K562 (cell line): ENCODE data around the gene ITGBL1. TPM values are rescaled to one million over a fixed set of nuclear protein-coding genes. Genes with fewer than 3 reads are reported as not detected.

ENCODE experiments used
- ATAC-seq: fragments of 200-7000 bp; cut with Tn5 transposase; 3 replicates; pipeline ENCODE4 v1.9.1; 2020; ENCODE audit warnings: moderate library complexity
- BruUV-seq: library from RNA; stranded (reverse); fragments of 400-500 nt; replicated peaks from 2 replicates; lab custom pipeline; 2021; lab: Mats Ljungman, UMichigan
- CTCF ChIA-PET: fragments of 300-600 bp; formaldehyde crosslinking; extraction: SDS; loops from one replicate; lab custom pipeline; 2021; ENCODE audit warnings: low intra/inter-chr PET ratio; lab: Yijun Ruan, JAX
- POLR2A ChIA-PET: fragments of 300-600, 350-650 bp; sonication (Branson Sonifier 250); formaldehyde crosslinking; extraction: SDS; loops from one replicate; lab custom pipeline; 2021; ENCODE audit warnings: antibody characterized with exemption, inconsistent platforms; lab: Yijun Ruan, JAX
- DNase-seq, 4 experiments: peaks; one replicate each; pipeline versions ENCODE4 v3.0.0 to v3.0.0-alpha.2; 2011 to 2018; ENCODE audit warnings: low spot score in 3 of 4, mixed read lengths in 3 of 4; ENCODE audit errors: extremely low read depth in 1 of 4
- FAIRE-seq: peaks from 2 replicates; lab custom pipeline; 2011; peaks lifted over from hg19 to GRCh38; lab: Jason Lieb, UNC
- H2AFZ ChIP-seq: 2 replicates; pipeline ENCODE4 v1.6.0; 2011; ENCODE audit warnings: low read depth, low read length, control low read depth, inconsistent platforms
- H3K27ac ChIP-seq: fragments of 200-600 bp; 3 replicates; pipeline ENCODE4 v1.8.0; 2011; ENCODE audit warnings: low read depth, mild to moderate bottlenecking, control low read depth, inconsistent platforms, low read length, moderate library complexity, mixed read lengths; ENCODE audit errors: extremely low read depth
- H3K27me3 ChIP-seq, 2 experiments: fragments of 300-600 bp in 1 of 2; 2 replicates in 1 of 2; 3 replicates in 1 of 2; pipeline versions ENCODE4 v1.6.0 to v1.8.0; 2011; ENCODE audit warnings: inconsistent platforms in 2 of 2, low read length in 2 of 2, mild to moderate bottlenecking in 1 of 2, mixed read lengths in 1 of 2, moderate library complexity in 1 of 2; ENCODE audit not compliant: control insufficient read depth in 2 of 2, insufficient read depth in 2 of 2
- H3K36me3 ChIP-seq: fragments of 300-600 bp; 3 replicates; pipeline ENCODE4 v1.8.0; 2011; ENCODE audit warnings: mild to moderate bottlenecking, low read length, inconsistent platforms; ENCODE audit not compliant: control insufficient read depth, insufficient read depth
- H3K4me1 ChIP-seq, 2 experiments: fragments of 200-600 bp in 1 of 2; replicated peaks in 1 of 2; 2 replicates in 1 of 2; 3 replicates in 1 of 2; pipeline versions ENCODE4 v1.5.1 to v1.8.0; 2011; ENCODE audit warnings: inconsistent platforms in 2 of 2, low read length in 2 of 2, mild to moderate bottlenecking in 1 of 2, mixed read lengths in 1 of 2, moderate library complexity in 1 of 2; ENCODE audit not compliant: control insufficient read depth in 2 of 2, insufficient read depth in 2 of 2
- H3K4me2 ChIP-seq: 2 replicates; pipeline ENCODE4 v1.6.1; 2011; ENCODE audit warnings: low read length, control low read depth, inconsistent platforms, mixed read lengths; ENCODE audit not compliant: insufficient read depth
- H3K4me3 ChIP-seq: fragments of 200-600 bp; sonication (generic), shearing (Covaris generic); 2 replicates; pipeline ENCODE4 v1.5.1; 2016; ENCODE audit warnings: control low read depth, inconsistent platforms
- H3K79me2 ChIP-seq: fragments of 200-600 bp; 3 replicates; pipeline ENCODE4 v1.8.0; 2011; ENCODE audit warnings: low read length, inconsistent platforms; ENCODE audit not compliant: control insufficient read depth, insufficient read depth
- H3K9ac ChIP-seq, 2 experiments: 2 replicates each; pipeline versions ENCODE4 v1.6.0 to v1.6.1; 2011; ENCODE audit warnings: low read depth in 2 of 2, low read length in 2 of 2, control low read depth in 1 of 2, inconsistent platforms in 1 of 2, mild to moderate bottlenecking in 1 of 2, mixed read lengths in 1 of 2; ENCODE audit not compliant: insufficient read depth in 1 of 2
- H3K9me1 ChIP-seq: one replicate; pipeline ENCODE4 v1.6.0; 2011; ENCODE audit warnings: inconsistent platforms, mild to moderate bottlenecking, low read length, moderate library complexity; ENCODE audit not compliant: control insufficient read depth, insufficient read depth
- H3K9me3 ChIP-seq: replicated peaks from 2 replicates; pipeline ENCODE4 v1.5.1; 2011; ENCODE audit warnings: low read depth, low read length, inconsistent platforms; ENCODE audit not compliant: control insufficient read depth, insufficient read depth
- H4K20me1 ChIP-seq: replicated peaks from 2 replicates; pipeline ENCODE4 v1.6.1; 2011; ENCODE audit warnings: low read length, inconsistent platforms, mixed read lengths; ENCODE audit not compliant: control insufficient read depth, insufficient read depth
- CBX1 ChIP-seq: sonication (generic); IDR thresholded peaks from 2 replicates; pipeline ENCODE4 v1.6.1; 2016; ENCODE audit warnings: antibody characterized with exemption, low read depth, mild to moderate bottlenecking
- HES1 ChIP-seq: fragments of 450-650 bp; IDR thresholded peaks from 2 replicates; pipeline ENCODE4 v1.6.1; 2016; ENCODE audit warnings: low read depth, mild to moderate bottlenecking, moderate library complexity
- KLF1 ChIP-seq: fragments of 450-650 bp; IDR thresholded peaks from 2 replicates; pipeline ENCODE4 v1.6.1; 2016; ENCODE audit warnings: missing genetic modification characterization, missing compliant biosample characterization
- NFIC ChIP-seq: fragments of 450-650 bp; IDR thresholded peaks from 2 replicates; pipeline ENCODE4 v1.6.1; 2017; ENCODE audit warnings: mild to moderate bottlenecking, inconsistent platforms
- RAD21 ChIP-seq, 2 experiments: fragments of 250-450 bp in 1 of 2; fragments of 450-650 bp in 1 of 2; sonication (Bioruptor Pico) in 1 of 2; formaldehyde crosslinking in 1 of 2; IDR thresholded peaks in 1 of 2; conservative IDR thresholded peaks in 1 of 2; 2 replicates each; pipeline versions ENCODE4 v1.4.0 to v1.8.0; 2020 to 2022; ENCODE audit warnings: mild to moderate bottlenecking in 2 of 2, moderate library complexity in 1 of 2
- RBBP5 ChIP-seq: fragments of 200-600 bp; sonication (generic); IDR thresholded peaks from 2 replicates; pipeline ENCODE4 v1.6.1; 2012; ENCODE audit warnings: borderline replicate concordance, mild to moderate bottlenecking, low read length, control low read depth, inconsistent platforms; ENCODE audit not compliant: insufficient read depth, poor library complexity, severe bottlenecking
- SLC30A9 ChIP-seq: fragments of 250-450 bp; sonication (Bioruptor Pico); IDR thresholded peaks from 2 replicates; pipeline ENCODE4 v1.8.0; 2022; ENCODE audit warnings: mild to moderate bottlenecking, moderate library complexity
- SP2 ChIP-seq: IDR thresholded peaks from 2 replicates; pipeline ENCODE4 v1.6.1; 2011; ENCODE audit warnings: mild to moderate bottlenecking, low read depth, low read length, moderate library complexity; ENCODE audit not compliant: poor library complexity, severe bottlenecking; ENCODE audit errors: extremely low read depth
- U2AF2 ChIP-seq: fragments of 200-400 bp; formaldehyde crosslinking; optimal IDR thresholded peaks from 2 replicates; pipeline ENCODE3; 2017; ENCODE audit warnings: low read depth, mild to moderate bottlenecking, low read length
- ZBTB1 ChIP-seq: sonication (generic); formaldehyde crosslinking; IDR thresholded peaks from 2 replicates; pipeline ENCODE4 v1.8.1; 2023; ENCODE audit warnings: missing genetic modification reagents, low read depth, mild to moderate bottlenecking, borderline replicate concordance
- ZNF318 ChIP-seq, 2 experiments: fragments of 450-650 bp; IDR thresholded peaks; 2 replicates each; pipeline ENCODE4 v1.6.1; 2016; ENCODE audit warnings: mild to moderate bottlenecking in 2 of 2, borderline replicate concordance in 1 of 2, low read depth in 1 of 2, moderate library complexity in 1 of 2
- WGBS: fragments of 100-300 bp; shearing (Covaris generic); methylation state at CpG from one replicate; pipeline ENCODE4 v1.1.6; 2016; ENCODE audit warnings: low coverage, mixed read lengths; ENCODE audit not compliant: insufficient coverage; ENCODE audit errors: missing lambda C conversion rate; 5-methylcytosine and 5-hydroxymethylcytosine counted together
- in situ Hi-C: fragments of 300-500 bp; cut with MboI; formaldehyde crosslinking; loops from 4 replicates; pipeline ENCODE4 v1.15.0; 2018; ENCODE audit warnings: inconsistent platforms, mixed read lengths
- intact Hi-C: fragments of 100-400 bp; cut with micrococcal nuclease; formaldehyde crosslinking; loops from 2 replicates; pipeline ENCODE4 v1.14.2; 2022
- polyA plus RNA-seq, 8 experiments: library from polyadenylated mRNA; depleted of rRNA in 4 of 8; stranded (reverse) in 5 of 8; unstranded in 3 of 8; fragments of >200 nt; fragmentation: Nextera tagmentation in 2 of 8; fragmentation: Illumina TruSeq in 1 of 8; extraction: Ambion mirVana in 2 of 8; extraction: Trizol in 1 of 8; gene quantifications; 2 replicates each; pipeline versions ENCODE4 v1.2.1 to v1.2.3, GENCODE V29; 2011 to 2014; ENCODE audit warnings: inconsistent platforms in 1 of 8, missing spikeins in 1 of 8
- total RNA-seq, 7 experiments: library from RNA; depleted of rRNA in 6 of 7; stranded (reverse); fragments of >200 nt in 6 of 7; fragmentation: Illumina TruSeq in 2 of 7; extraction: Trizol in 2 of 7; gene quantifications; 2 replicates each; pipeline versions ENCODE4 v1.2.1 to v1.2.3, GENCODE V29; 2011 to 2021; ENCODE audit warnings: low replicate concordance in 1 of 7

Gene ITGBL1
- total and polyA plus RNA-seq, 9 of the 15 experiments (the other 6 are each of a cell fraction or from before 2014, with no cell fraction given), result 0.04 to 0.73 (median 0.32) TPM; not detected in 1

GRCh38 chr13:101417501-101417900 lies 35.0 kb upstream of the ITGBL1 start:
- Histone ChIP-seq H3K4me2 (no peak overlapping the region), H3K36me3 (no peaks in the 10 kb centered on the region), H4K20me1 (no peaks in the 10 kb centered on the region), H3K9ac (no peak overlapping the region), H3K79me2 (no peaks in the 10 kb centered on the region), H3K27me3 (no peaks in the 10 kb centered on the region), H3K4me3 (no peak overlapping the region), H3K9me3 (no peaks in the 10 kb centered on the region), H3K9me1 (no peaks in the 10 kb centered on the region), H3K27ac (no peak overlapping the region), H2AFZ (no peak overlapping the region), H3K4me1 (no peaks in the 10 kb centered on the region)
- intact Hi-C loops (no loop called here), in situ Hi-C loops (no loop called here)
- ChIA-PET CTCF (no interaction called here), POLR2A (no interaction called here)
- FAIRE-seq, result no peak
- WGBS, result 1% methylated on average over 5 of the region's 5 CpGs
- TF ChIP-seq RBBP5 (no peak), U2AF2 (no peak), ZNF318 (IDR thresholded peaks at IDR 0.05; ENCODE audit: borderline replicate concordance in 1 of 2, low read depth in 1 of 2) (no peak), SLC30A9 (CRISPR knock-in tag) (no peak), SP2 (no peak), CBX1 (no peak), KLF1 (tag) (no peak), RAD21 (CRISPR knock-in tag; conservative IDR thresholded peaks at IDR 0.05 in 1 of 2, IDR thresholded peaks at IDR 0.05 in 1 of 2) (no peak), ZBTB1 (no peak), NFIC (no peak), HES1 (no peak)
- no peak for DNase-seq
- no TSS peak for BruUV-seq
- ATAC-seq, result no peak
